HK-2 (cell line): ENCODE data around the gene BIRC5.
"Not testable (repeated sequence)": the region's sequence is repeated elsewhere in the genome, so short reads cannot be mapped to it uniquely, and the experiment has no call there.

Source experiments
- DNase-seq: peaks from one replicate; pipeline ENCODE4 v3.0.0-alpha.2; 2018; ENCODE audit not compliant: unreplicated experiment

BIRC5 gene

DNA sequence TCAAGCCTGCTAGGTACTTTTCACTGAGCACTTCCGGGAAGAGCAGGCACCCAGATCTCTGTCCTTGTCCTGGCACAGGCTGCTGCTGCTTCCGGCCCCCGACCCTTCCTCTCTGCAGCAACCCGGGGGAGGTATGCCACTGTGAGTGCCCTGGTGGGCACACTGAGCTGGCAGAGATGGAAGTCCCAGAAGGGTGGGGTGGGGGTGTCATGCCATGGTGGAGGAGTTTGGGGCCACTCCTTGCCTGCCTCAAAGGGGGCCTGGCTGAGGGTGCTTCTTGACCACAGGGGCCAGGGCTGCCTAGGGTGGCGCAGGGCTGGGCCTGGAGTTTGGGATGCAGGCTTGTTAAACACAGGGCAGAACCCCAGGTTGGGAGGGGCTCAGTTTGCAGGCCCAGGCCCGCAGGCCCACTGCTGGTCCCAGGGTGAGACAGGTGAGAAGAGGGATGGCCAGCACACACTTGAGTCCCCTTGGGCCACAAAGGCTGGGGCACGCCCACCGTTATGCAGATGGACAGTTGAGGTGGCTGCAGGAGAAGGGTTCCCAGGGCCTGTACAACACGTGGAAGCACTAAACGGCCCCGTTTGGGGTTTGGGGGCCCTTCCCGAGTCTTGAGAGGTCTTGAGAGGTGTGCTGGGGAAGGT is 26.1 kb downstream of the BIRC5 start:
- DNase-seq: no peak

- no peak for DNase-seq
Observed at GRCh38 chr17:78240839-78241238, 26.8 kb downstream of the BIRC5 start.

DNA sequence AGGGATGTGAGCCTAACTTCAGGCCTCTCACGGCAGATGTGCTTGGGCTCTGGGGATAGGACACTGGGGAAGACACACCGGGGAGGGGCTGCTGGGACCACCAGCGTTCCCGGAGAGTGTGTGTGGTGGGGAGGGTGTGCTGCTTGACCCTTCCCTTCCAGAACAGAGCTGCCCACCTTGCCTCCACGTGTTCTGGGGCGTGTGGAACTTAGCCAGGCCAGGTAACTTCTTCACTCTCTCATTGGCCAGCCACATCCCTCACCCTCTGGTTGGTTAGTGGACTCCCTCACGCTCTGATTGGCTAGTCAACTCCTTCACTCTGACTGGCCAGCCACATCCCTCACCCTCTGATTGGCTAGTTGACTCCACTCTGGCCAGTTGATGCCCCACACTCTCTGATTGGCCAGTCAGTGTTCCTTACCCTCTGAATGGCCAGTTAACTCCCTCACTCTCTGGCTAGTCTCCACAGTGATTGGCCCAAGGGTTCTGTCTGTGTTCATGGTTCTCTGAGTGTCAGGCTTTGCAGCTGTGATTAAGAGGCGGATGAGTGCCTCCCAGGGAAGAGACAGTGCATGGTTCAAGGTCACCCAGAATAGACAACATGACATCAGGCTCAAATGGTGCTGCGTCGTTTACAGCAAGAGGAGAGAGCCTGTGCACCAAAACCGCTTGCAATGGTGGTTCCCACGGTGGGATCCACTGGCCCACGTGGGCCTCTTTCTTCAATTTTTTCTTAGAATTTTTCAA is 27.4 kb downstream of the BIRC5 start:
- no peak for DNase-seq

- no peak for DNase-seq
Observed at GRCh38 chr17:78242024-78242742, 28.1 kb downstream of the BIRC5 start.

- DNase-seq: no peak
Observed at GRCh38 chr17:78247304-78247703, 33.3 kb downstream of the BIRC5 start.

- no peak for DNase-seq
Observed at GRCh38 chr17:78248051-78248914, 34.2 kb downstream of the BIRC5 start.

- DNase-seq: no peak
Observed at GRCh38 chr17:78249074-78249817, 35.2 kb downstream of the BIRC5 start.

DNA sequence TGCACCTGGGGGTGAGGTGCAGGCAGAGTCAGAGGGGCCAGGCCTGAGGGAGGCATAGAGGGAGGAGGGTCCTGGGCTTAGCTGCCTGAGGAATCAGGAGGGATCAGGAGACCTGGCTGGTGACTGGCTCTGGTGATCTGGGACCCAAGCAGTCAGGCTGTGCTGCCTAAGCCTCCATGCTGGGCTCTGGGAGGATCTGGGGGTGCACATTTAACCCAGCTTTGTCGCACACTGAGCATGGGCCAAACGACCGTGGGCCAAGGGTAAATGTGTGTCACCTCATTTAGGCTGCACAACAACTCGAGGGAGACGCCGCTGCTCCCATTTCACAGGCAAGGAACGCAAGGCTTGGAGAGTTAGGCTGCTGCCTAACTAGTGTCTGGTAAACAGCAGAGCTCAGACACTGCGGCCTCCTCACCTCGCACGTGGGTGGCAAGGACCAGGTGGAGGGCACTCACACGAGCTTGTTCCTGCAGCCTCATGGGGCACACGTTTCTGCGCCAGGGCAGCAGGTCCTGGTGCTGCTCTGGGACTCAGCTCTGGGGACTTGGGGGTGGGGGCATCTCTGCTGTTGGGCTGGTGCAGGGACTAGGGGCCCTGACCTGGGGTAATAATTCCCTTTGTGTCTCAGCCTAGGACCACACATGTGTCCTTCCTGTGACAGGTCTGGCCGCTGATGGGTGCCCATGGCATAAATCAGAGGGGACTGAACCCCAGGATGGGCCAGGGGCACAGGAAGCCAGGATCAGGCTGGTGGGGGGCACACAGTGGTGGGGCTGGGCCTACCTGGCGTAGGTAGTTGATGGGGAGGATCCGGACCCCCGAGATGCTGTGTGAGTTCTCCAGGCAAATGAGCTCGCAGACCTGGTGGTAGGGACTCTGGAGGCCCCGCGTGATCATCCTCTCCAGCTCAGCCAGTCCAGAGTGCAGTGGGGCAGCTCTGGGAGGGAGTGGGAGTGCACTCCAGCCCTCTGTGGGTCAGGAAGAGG is 36.1 kb downstream of the BIRC5 start:
- DNase-seq: no peak

DNA sequence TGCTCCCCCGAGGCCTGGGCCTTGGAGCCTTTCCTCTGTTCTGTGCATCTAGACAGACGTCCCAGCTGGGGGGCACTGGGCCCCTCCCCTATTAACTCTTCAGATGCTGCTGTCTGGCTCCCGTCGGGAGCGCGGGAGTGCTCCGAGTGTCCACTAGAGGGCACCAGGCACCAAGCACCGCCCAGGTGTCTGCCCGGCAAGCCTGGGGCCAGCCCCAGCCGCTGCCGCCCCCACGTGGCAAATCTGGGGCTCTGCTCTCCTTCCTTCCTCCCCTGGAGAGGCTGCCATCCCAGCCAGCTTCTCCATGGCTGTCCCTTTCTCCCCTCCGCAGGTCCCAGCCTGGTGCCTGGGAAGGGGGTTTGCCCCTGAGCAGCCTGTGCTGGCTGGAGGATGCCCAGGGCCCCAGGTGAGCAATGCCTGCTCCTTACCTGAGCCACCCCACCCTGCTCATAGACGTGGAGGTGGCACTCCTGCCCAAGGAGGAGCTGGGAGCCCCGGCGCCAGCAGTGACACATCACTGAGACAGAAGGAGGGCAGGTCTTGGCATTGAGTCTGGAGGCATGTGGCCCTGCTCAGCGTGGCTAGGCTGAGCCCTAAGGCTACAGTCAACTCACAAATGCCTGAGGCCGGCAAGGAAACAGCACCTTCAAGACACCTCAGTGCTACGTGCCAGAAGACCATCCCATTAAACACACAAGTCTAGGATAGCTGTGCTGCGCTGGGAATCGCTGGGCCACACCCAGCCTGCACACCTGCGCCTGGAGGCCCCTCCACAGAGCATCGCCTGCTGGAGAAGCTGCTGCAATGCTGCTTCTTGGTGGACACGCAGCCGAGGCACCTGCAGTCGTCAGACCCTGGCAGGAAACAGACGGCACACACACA is 37.1 kb downstream of the BIRC5 start:
- peak; percentile 88 for DNase-seq

GRCh38 chr17:78251773-78252103 is 37.7 kb downstream of the BIRC5 start:
- no peak for DNase-seq

GRCh38 chr17:78252111-78252634 is 38.1 kb downstream of the BIRC5 start:
- no peak for DNase-seq

- DNase-seq: no peak
Observed at GRCh38 chr17:78252701-78253635, 38.9 kb downstream of the BIRC5 start.

GRCh38 chr17:78253636-78253945 is 39.5 kb downstream of the BIRC5 start:
- DNase-seq: not testable (repeated sequence)

GRCh38 chr17:78253946-78254672 is 40.1 kb downstream of the BIRC5 start:
- peak; percentile 84 for DNase-seq

- DNase-seq: no peak
Observed at GRCh38 chr17:78255029-78255656, 41.1 kb downstream of the BIRC5 start.

- no peak for DNase-seq
Observed at GRCh38 chr17:78255953-78256706, 42.1 kb downstream of the BIRC5 start.
